Mesodermal cell (in vitro differentiated cells): ENCODE results near the gene AKAP8L.
A peak's percentile ranks its signal among the peaks of the same experiment; 100 is the strongest.
"Not testable (repeated sequence)": the region's sequence is repeated elsewhere in the genome, so short reads cannot be mapped to it uniquely, and the experiment has no call there.

Experiments used
- H3K27ac ChIP-seq: 2 replicates; pipeline ENCODE4 v1.7.0; 2013; ENCODE audit warnings: mild to moderate bottlenecking, low read depth, low read length, moderate library complexity; ENCODE audit not compliant: severe bottlenecking
- H3K36me3 ChIP-seq: 2 replicates; pipeline ENCODE4 v1.7.1; 2013; ENCODE audit warnings: mild to moderate bottlenecking, low read length, moderate library complexity; ENCODE audit not compliant: control insufficient read depth, insufficient read depth
- H3K4me1 ChIP-seq: one replicate; pipeline ENCODE4 v1.7.1; 2013; ENCODE audit warnings: mild to moderate bottlenecking, low read length; ENCODE audit not compliant: insufficient read depth, control insufficient read depth, poor library complexity, severe bottlenecking
- H3K4me3 ChIP-seq: 2 replicates; pipeline ENCODE4 v1.7.0; 2013; ENCODE audit warnings: low read length, control low read depth, mild to moderate bottlenecking; ENCODE audit not compliant: insufficient read depth, poor library complexity, severe bottlenecking; ENCODE audit errors: extremely low read depth
- H3K9me3 ChIP-seq: 2 replicates; pipeline ENCODE4 v1.7.1; 2013; ENCODE audit warnings: mild to moderate bottlenecking, low read length, moderate library complexity; ENCODE audit not compliant: control insufficient read depth
- WGBS, 2 experiments: methylation state at CpG; one replicate each; pipeline ENCODE4 v1.1.5; 2013; ENCODE audit warnings: missing lambda C conversion rate in 2 of 2; ENCODE audit not compliant: insufficient coverage in 2 of 2; 5-methylcytosine and 5-hydroxymethylcytosine counted together

AKAP8L gene

DNA sequence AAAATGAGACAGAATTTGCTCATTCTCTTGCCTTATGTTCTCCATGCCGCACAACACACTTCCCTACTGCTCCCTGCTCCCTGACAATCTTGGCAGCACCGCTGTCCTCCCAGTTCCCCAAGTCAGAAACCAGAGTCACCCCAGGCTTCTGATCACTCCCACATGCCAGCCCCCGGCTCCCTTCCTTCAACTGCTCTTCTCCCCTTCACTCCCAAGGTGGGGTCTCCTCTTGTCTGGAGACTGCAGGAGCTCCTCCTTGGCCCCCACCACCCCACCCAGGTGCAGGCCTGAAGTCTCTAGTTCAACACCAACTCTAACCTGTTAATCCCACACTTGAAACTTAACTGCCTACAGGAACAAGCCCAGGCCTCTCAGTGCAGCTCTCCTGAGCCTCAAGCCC lies 22.4 kb downstream of the AKAP8L start:
- peaks cover 91% of the 10 kb centered on the region for H3K36me3 ChIP-seq

DNA sequence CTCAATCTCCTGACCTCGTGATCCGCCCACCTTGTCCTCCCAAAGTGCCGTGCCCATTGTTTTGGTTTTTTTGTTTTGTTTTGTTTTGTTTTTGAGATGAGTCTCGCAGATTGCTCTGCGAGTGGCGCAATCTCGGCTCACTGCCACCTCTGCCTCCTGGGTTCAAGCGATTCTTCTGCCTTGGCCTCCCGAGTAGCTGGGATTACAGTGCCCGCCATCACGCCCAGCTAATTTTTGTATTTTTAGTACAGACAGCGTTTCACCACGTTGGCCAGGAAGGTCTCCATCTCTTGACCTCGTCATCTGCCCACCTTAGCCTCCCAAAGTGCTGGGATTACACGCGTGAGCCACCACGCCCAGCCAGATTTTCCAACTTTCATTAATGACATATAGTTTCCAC lies 23.5 kb downstream of the AKAP8L start:
- WGBS, 2 experiments: 92% methylated on average over 12 to 14 of the region's 17 CpGs
- H3K4me3 ChIP-seq, H3K9me3 ChIP-seq, H3K4me1 ChIP-seq, H3K27ac ChIP-seq: not testable (repeated sequence)
- H3K36me3 ChIP-seq: peaks cover 80% of the 10 kb centered on the region

More for the DNA sequence above, 22.4 kb downstream of the AKAP8L start:
- Histone ChIP-seq H3K27ac (no peak overlapping the region), H3K4me3 (no peak overlapping the region), H3K4me1 (no peaks in the 10 kb centered on the region), H3K9me3 (no peaks in the 10 kb centered on the region)
- 84 to 98% methylated on average over 3 of the region's 3 CpGs for WGBS, 2 experiments

DNA sequence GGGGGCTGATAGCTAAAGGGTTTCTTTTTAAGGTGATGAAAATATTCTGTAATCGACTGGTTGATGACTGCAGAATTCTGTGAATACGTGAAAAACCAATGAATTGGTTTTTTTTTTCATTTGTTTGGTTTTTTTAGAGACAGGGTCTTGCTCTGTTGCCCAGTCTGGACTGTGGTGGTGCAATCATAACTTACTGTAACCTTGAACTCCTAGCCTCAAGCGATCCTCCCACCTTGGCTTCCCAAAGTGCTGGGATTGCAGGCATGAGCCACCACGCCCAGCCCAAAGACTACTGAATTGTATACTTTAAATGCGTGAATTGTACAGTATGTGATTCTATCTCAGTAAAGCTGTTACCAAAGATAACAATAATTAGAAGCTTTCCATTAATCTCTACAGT lies 24.4 kb downstream of the AKAP8L start:
- H3K36me3 ChIP-seq: peaks cover 80% of the 10 kb centered on the region
- 100% methylated on average over 2 of the region's 5 CpGs for WGBS, 2 experiments
- no peaks in the 10 kb centered on the region for H3K9me3 ChIP-seq

DNA sequence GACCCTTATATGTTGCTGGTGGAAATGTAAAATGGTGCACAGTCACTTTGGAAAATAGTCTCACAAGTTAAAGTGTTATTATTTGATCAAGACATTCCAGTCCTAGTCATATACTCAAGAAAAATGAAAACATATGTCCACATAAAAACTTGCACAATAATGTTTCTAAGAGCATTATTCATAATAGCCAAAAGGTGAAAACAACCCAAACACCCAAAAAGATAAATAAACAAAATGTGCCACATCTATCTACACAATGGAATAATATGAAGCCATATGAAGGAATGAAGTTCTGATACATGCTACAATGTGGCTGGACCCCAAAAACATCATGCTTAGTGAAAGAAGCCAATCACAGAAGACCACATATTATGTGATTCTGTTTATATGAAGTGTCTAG lies 24.8 kb downstream of the AKAP8L start:
- H3K27ac ChIP-seq: no peak overlapping the region
- no peaks in the 10 kb centered on the region for H3K4me1 ChIP-seq
- peaks cover 80% of the 10 kb centered on the region for H3K36me3 ChIP-seq
- H3K4me3 ChIP-seq: no peak overlapping the region
- H3K9me3 ChIP-seq: no peaks in the 10 kb centered on the region

More for the DNA sequence above, 24.4 kb downstream of the AKAP8L start:
- H3K27ac ChIP-seq: no peak overlapping the region
- no peak overlapping the region for H3K4me3 ChIP-seq
- no peaks in the 10 kb centered on the region for H3K4me1 ChIP-seq

DNA sequence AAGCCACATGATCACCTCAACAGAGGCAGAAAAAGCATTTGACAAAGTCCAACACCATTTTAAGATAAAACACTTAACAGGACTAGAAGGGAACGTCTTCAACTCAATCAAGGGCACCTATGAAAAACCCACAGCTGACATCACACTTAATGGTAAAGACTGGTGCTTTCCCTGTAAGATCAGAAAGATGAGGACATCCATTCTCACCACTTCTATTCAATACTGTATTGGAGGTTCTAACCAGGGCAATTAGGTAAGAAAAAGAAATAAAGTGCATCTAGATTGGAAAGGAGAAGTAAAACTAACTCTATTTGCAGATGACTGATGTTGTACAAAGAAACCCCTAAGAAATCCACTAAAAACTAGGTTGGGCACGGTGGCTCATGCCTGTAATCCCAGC lies 28.0 kb downstream of the AKAP8L start:
- Histone ChIP-seq H3K27ac (no peak overlapping the region), H3K36me3 (peaks cover 76% of the 10 kb centered on the region), H3K4me1 (no peaks in the 10 kb centered on the region), H3K4me3 (no peak overlapping the region), H3K9me3 (no peaks in the 10 kb centered on the region)
- 88 to 100% methylated on average over 1 to 2 of the region's 2 CpGs for WGBS, 2 experiments

DNA sequence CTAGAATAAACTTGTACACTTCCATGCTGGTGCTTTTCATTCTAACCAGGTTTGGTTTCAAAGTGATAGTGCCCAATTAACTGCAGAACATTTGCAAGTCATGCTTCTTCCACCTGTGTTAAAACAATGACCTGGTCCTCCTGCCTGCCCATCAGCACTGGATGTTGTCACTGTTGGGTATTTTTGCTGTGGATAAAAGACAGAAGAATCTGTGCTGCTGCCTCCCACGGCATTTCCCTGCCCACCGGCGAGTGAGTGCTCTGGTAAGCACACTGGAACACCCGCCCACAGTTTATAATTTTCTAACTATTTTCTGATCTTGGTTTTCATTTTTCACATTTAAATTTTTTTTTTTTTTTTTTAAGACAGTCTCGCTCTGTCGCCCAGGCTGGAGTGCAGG lies 36.9 kb downstream of the AKAP8L start:
- Histone ChIP-seq H3K27ac (no peak overlapping the region), H3K36me3 (peaks cover 34% of the 10 kb centered on the region), H3K4me1 (peaks cover 6% of the 10 kb centered on the region), H3K9me3 (no peaks in the 10 kb centered on the region), H3K4me3 (no peak overlapping the region)
- 64 to 90% methylated on average over 3 of the region's 6 CpGs for WGBS, 2 experiments

DNA sequence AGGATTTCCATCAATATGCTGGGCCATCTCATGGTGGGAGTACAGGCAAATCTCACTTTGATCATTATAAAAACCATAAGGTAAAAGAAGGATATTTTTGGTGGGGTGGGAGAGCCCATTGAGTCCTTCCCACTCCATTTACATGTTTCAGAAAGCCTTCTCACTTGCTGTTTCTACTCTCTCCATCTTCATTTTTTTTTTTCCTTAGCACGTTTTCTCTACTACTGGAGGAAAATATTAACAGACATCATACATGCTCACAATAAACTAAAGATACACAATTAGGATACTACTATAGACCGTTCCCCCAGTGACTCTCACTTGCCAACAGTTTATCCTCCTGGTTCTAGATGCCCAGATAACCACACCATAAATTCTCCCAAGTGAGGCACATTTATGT lies 37.4 kb downstream of the AKAP8L start:
- Histone ChIP-seq H3K9me3 (no peaks in the 10 kb centered on the region), H3K4me1 (peaks cover 10% of the 10 kb centered on the region), H3K4me3 (no peak overlapping the region), H3K27ac (peak overlapping the region; percentile 97), H3K36me3 (peaks cover 32% of the 10 kb centered on the region)
- WGBS, 2 experiments: 97 to 100% methylated on average over 2 of the region's 2 CpGs

DNA sequence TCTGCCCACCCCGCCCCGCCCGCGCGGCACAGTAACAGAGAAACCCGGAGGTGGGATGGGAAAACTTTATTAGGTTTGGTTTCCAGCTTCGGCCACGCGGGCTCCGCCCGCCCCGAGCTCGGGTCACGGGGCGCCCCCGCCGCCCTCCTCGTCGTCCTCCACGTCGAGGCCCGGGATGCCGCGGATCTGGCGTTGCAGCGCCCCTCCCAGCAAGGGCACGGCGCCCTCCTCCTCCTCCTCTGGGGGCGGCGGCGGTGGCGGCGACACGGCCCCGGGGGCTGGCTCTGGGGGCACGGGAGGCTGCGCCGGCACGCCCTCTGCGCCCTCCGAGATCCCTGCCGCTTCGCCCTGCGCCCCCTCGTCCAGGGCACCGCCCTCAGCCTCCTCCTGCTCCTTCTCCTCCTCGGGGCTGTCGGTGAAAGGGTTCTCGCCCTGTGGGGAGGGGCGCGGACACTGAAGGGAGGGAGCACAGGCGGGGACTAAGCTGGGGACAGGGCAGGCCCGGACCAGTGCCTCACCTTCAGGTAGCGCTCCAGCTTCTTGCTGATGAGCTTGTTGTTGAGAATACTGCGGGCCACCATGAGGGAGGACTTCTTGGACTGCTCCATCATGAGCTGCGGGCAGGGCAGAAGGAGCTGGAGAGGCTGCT lies 38.7 kb downstream of the AKAP8L start:
- 1 to 4% methylated on average over 13 to 46 of the region's 56 CpGs for WGBS, 2 experiments

DNA sequence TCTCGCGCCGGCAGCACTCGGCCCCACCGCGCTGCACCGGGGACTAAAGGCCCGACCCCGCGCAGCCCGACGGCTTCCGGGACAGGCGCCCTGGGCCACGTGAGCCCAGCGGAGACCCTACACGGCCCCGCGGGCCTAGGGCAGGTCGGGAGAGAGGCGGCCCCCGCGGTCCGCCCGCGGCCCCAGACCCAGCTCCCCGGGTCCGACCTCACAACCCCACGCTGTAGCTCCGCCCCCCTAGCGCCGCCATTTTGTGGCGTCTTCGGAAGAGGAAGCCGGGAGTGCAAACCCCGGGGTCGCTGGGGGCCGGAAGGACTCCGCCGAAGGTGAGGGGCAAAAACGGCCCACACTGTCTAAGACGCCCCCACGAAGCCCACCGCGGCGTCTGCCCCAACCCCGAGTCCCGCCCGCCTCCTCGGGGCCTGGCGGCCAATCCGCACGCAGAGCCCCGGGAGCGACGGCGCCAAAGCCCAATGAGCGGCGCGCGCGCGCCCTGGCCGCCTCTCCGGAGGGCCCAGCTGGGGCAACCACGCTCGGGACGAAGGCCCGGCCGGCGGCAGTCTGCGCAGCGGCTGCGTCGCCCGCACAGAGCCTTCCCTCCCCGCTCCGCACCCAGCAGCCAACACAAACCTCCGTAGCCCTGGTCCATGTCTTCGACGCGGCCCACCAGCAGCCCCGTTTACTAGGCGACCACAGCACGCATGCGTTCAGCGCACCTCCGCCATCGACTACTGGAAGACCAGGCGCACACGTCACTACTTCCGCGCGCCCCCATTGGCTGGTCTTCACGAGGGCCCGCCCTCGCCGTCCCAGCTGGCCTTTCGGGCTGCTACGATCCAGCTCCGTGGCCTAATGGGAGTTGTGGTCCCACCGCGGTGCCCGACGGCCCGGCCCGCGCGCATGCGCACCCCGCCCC lies 39.4 kb downstream of the AKAP8L start, which contains the start of gene AKAP8:
Gene AKAP8, minus strand, starts transcription at position 705 of the 916 bp plus-strand sequence. Its CDS starts 56 bp downstream, at position 649.
- H3K36me3 ChIP-seq: peaks cover 23% of the 10 kb centered on the region
- peaks cover 10% of the 10 kb centered on the region for H3K4me1 ChIP-seq
- no peaks in the 10 kb centered on the region for H3K9me3 ChIP-seq
- H3K27ac ChIP-seq: peak within 1 kb of the TSS; percentile 97
- H3K4me3 ChIP-seq: peak within 1 kb of the TSS; percentile 98
- 0% methylated on average over 69 to 87 of the region's 111 CpGs for WGBS, 2 experiments

More for the DNA sequence above, 38.7 kb downstream of the AKAP8L start:
- Histone ChIP-seq H3K27ac (peak overlapping the region; percentile 97), H3K9me3 (no peaks in the 10 kb centered on the region), H3K36me3 (peaks cover 23% of the 10 kb centered on the region), H3K4me1 (peaks cover 10% of the 10 kb centered on the region), H3K4me3 (peak overlapping the region; percentile 98)

DNA sequence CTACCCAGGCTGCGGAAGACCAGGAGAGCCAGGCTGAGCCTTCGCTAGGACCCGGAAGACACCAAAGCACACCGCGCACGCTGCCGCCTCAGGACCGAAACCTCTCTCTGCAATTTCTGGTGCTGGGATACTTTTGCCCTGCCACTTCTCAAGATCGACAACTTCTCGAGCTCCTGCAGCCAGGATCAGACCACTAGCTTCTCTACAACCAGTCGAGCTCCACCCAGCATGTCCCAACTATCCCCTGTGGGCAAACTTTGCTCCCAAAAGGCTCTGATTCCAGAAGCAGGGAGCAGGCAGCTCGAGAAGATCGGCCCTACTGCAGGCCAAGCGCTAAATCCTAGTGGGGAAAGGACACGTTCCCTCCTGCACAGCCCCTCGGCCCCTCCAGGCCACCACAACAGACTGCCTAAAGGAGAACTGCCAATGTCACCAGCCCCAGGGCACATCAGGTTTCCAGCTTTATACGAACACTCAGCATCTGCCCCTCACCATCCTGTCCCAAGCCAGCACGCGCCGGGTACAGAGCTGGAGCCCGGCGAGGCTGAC lies 40.2 kb downstream of the AKAP8L start:
- H3K9me3 ChIP-seq: no peaks in the 10 kb centered on the region
- peaks cover 29% of the 10 kb centered on the region for H3K36me3 ChIP-seq
- peak overlapping the region; percentile 97 for H3K27ac ChIP-seq
- peak overlapping the region; percentile 98 for H3K4me3 ChIP-seq
- WGBS, 2 experiments: 0 to 1% methylated on average over 21 to 22 of the region's 22 CpGs
- peaks cover 10% of the 10 kb centered on the region for H3K4me1 ChIP-seq
